ENCODE measurements around the gene COL10A1. TPM values are rescaled to one million over a fixed set of nuclear protein-coding genes. Genes with fewer than 3 reads are reported as not detected.

The COL10A1 gene
- total and polyA plus RNA-seq, 10 of the 15 experiments (the other 5 are each of a cell fraction or from before 2014, with no cell fraction given) = 0.02 to 0.33 (median 0.06) TPM; not detected in 5

GRCh38 chr6:116087437-116088027 lies 38.4 kb downstream of the COL10A1 start (continued):
- no peak; the same call in 1 of the 2 replicates for TF ChIP-seq GATAD2B (conservative IDR thresholded peaks at IDR 0.05; ENCODE audit: low read depth)
- no peak for TF ChIP-seq PBX3 (IDR thresholded peaks at IDR 0.05; ENCODE audit: insufficient replicate concordance, low read depth, low read length)
- TF ChIP-seq HDAC6 (IDR thresholded peaks at IDR 0.05; ENCODE audit: unreplicated experiment) = no peak
- peak; percentile 56; the same call in 1 of the 2 replicates for TF ChIP-seq BCL11A (IDR thresholded peaks at IDR 0.05; ENCODE audit: low read depth, low read length)
- TF ChIP-seq ETV6 (conservative IDR thresholded peaks at IDR 0.05 in 1 of 2, IDR thresholded peaks at IDR 0.05 in 1 of 2; ENCODE audit: borderline replicate concordance in 1 of 2, low read depth in 1 of 2) = peak in 1 of 2 experiments; percentile 58; a peak in 1 of 4 replicates
- TF ChIP-seq SREBF2 (IDR thresholded peaks at IDR 0.05; ENCODE audit: low read length) = no peak
- TF ChIP-seq MLLT1 (IDR thresholded peaks at IDR 0.05) = peak; percentile 42; the same call in 1 of the 2 replicates
- TF ChIP-seq NFYB (IDR thresholded peaks at IDR 0.05; ENCODE audit: insufficient read depth, low read depth, low read length) = no peak
- TF ChIP-seq IRF3 (IDR thresholded peaks at IDR 0.05) = no peak
- TF ChIP-seq MYC (IDR thresholded peaks at IDR 0.05; ENCODE audit: insufficient read depth, insufficient read length, insufficient replicate concordance, low read length, severe bottlenecking) = no peak
- TF ChIP-seq HCFC1 (IDR thresholded peaks at IDR 0.05; ENCODE audit: low read length) = no peak
- no peak for TF ChIP-seq NR2F1 (conservative IDR thresholded peaks at IDR 0.05)
- no peak for TF ChIP-seq RBBP5 (conservative IDR thresholded peaks at IDR 0.05)
- TF ChIP-seq RB1 (IDR thresholded peaks at IDR 0.05; ENCODE audit: borderline replicate concordance) = no peak
- TF ChIP-seq SKIL (IDR thresholded peaks at IDR 0.05; ENCODE audit: low read depth, poor library complexity, severe bottlenecking) = peak; percentile 28
- TF ChIP-seq SUZ12 (IDR thresholded peaks at IDR 0.05; ENCODE audit: unreplicated experiment) = no peak
- no peak for TF ChIP-seq HDAC2 (IDR thresholded peaks at IDR 0.05)
- TF ChIP-seq MAX (IDR thresholded peaks at IDR 0.05; ENCODE audit: low read depth, low read length) = no peak
- no peak for TF ChIP-seq IRF5 (IDR thresholded peaks at IDR 0.05; ENCODE audit: borderline replicate concordance)
- no peak for TF ChIP-seq SIX5 (IDR thresholded peaks at IDR 0.05; ENCODE audit: low read depth, low read length, severe bottlenecking)
- TF ChIP-seq SUPT20H (IDR thresholded peaks at IDR 0.05; ENCODE audit: borderline replicate concordance, control insufficient read depth, low read depth, low read length) = no peak
- no peak for TF ChIP-seq NR2C1 (IDR thresholded peaks at IDR 0.05)
